HL-60 (cell line): Measurements from ENCODE around the gene KLF16.

ENCODE experiments used
- DNase-seq, 2 experiments: peaks; one replicate each; pipeline ENCODE4 v3.0.0-alpha.2; 2010 to 2020; ENCODE audit warnings: low read depth in 1 of 2, low spot score in 1 of 2
- H3K27ac ChIP-seq: fragments of 250-450 bp; sonication (Bioruptor Pico); replicated peaks from 2 replicates; pipeline ENCODE4 v1.5.1; 2020; ENCODE audit warnings: mild to moderate bottlenecking, moderate library complexity
- H3K27me3 ChIP-seq: fragments of 250-450 bp; sonication (Bioruptor Pico); 2 replicates; pipeline ENCODE4 v1.5.1; 2021; ENCODE audit warnings: mild to moderate bottlenecking, moderate library complexity; ENCODE audit not compliant: insufficient read depth, poor library complexity, severe bottlenecking
- H3K4me3 ChIP-seq: replicated peaks from 2 replicates; pipeline ENCODE4 v1.5.1; 2011; ENCODE audit warnings: mild to moderate bottlenecking, control low read depth, low read length; ENCODE audit not compliant: insufficient read depth
- CTCF ChIP-seq: IDR thresholded peaks from one replicate; pipeline ENCODE4 v1.5.1; 2011; ENCODE audit warnings: low read length, control low read depth, inconsistent platforms; ENCODE audit not compliant: insufficient read depth
- GABPA ChIP-seq: IDR thresholded peaks from 2 replicates; pipeline ENCODE4 v1.6.1; 2012; ENCODE audit warnings: low read depth
- POLR2AphosphoS5 ChIP-seq: IDR thresholded peaks from 2 replicates; pipeline ENCODE4 v1.6.1; 2012; ENCODE audit warnings: low read depth
- REST ChIP-seq: IDR thresholded peaks from 2 replicates; pipeline ENCODE4 v1.6.1; 2012; ENCODE audit warnings: low read depth; ENCODE audit not compliant: insufficient replicate concordance
- SPI1 ChIP-seq: IDR thresholded peaks from 2 replicates; pipeline ENCODE4 v1.6.1; 2012; ENCODE audit warnings: low read depth, mild to moderate bottlenecking, borderline replicate concordance

Gene KLF16

GRCh38 chr19:1811472-1811894 is 51.9 kb downstream of the KLF16 start:
- no peak for TF ChIP-seq POLR2AphosphoS5
- no peak for TF ChIP-seq SPI1
- TF ChIP-seq CTCF: no peak
- TF ChIP-seq REST: no peak
- no peak for TF ChIP-seq GABPA
- Histone ChIP-seq H3K4me3 (peak overlapping the region; percentile 67), H3K27me3 (no peaks in the 10 kb centered on the region), H3K27ac (peak overlapping the region; percentile 79)
- peak; percentile 45 to 83 for DNase-seq

GRCh38 chr19:1810439-1811160 is 52.8 kb downstream of the KLF16 start:
- no peak for DNase-seq
- TF ChIP-seq GABPA (no peak), SPI1 (no peak), POLR2AphosphoS5 (no peak), REST (no peak), CTCF (no peak)
- Histone ChIP-seq H3K27me3 (no peaks in the 10 kb centered on the region), H3K4me3 (no peak overlapping the region), H3K27ac (no peak overlapping the region)

- Histone ChIP-seq H3K27me3 (no peaks in the 10 kb centered on the region), H3K27ac (no peak overlapping the region), H3K4me3 (no peak overlapping the region)
- TF ChIP-seq REST: no peak
- TF ChIP-seq SPI1: no peak
- no peak for TF ChIP-seq POLR2AphosphoS5
- no peak for TF ChIP-seq CTCF
- no peak for TF ChIP-seq GABPA
- no peak for DNase-seq
These were observed 53.7 kb downstream of the KLF16 start for GRCh38 chr19:1809678-1810077.
